ENCODE results near the gene ZFYVE27. TPM values are rescaled to one million over a fixed set of nuclear protein-coding genes. Genes with fewer than 3 reads are reported as not detected.
A peak's percentile ranks its signal among the peaks of the same experiment; 100 is the strongest.

The ZFYVE27 gene
- total and polyA plus RNA-seq, 2 of the 4 experiments (the other 2 are of a cell fraction) = 13.1 to 22.2 TPM

- Histone ChIP-seq H2BK20ac (ENCODE audit: low read depth, low read length) (no peak overlapping the region), H3K9me3 (ENCODE audit: control insufficient read depth, insufficient read depth, low read length) (no peaks in the 10 kb centered on the region), H4K91ac (ENCODE audit: insufficient read depth, low read depth, low read length) (no peak overlapping the region), H2AK5ac (ENCODE audit: low read depth, low read length) (0 out of 2 replicates have a peak overlapping the region, but pooled peaks have one; percentile 8), H3K36me3 (ENCODE audit: control insufficient read depth, insufficient read depth, low read length) (peaks cover 31% of the 10 kb centered on the region), H3K4ac (ENCODE audit: low read depth, low read length) (no peak overlapping the region), H3K4me1 (ENCODE audit: control insufficient read depth, insufficient read depth, low read length) (peaks cover 23% of the 10 kb centered on the region), H3K9me1 (ENCODE audit: insufficient read depth, low read length) (peaks cover 20% of the 10 kb centered on the region), H3K27ac (ENCODE audit: insufficient read depth, low read length) (no peak overlapping the region), H3K4me3 (ENCODE audit: insufficient read depth, low read depth, low read length) (no peak overlapping the region), H4K5ac (ENCODE audit: low read depth, low read length) (no peak overlapping the region), H3K56ac (ENCODE audit: extremely low read depth, insufficient read depth, low read length) (no peak overlapping the region), H4K8ac (ENCODE audit: low read depth in 2 of 2, low read length in 2 of 2) (no peak overlapping the region), H2AK9ac (replicated peaks; ENCODE audit: low read depth, low read length, poor library complexity) (peak overlapping the region; percentile 89), H3K14ac (replicated peaks; ENCODE audit: low read depth, low read length) (no peak overlapping the region), H3K4me2 (ENCODE audit: low read depth, low read length) (no peak overlapping the region), H3K18ac (ENCODE audit: low read depth, low read length) (no peak overlapping the region), H3K9ac (ENCODE audit: low read depth, low read length) (no peak overlapping the region), H2BK5ac (ENCODE audit: low read depth, low read length, poor library complexity, severe bottlenecking) (no peak overlapping the region), H3K79me1 (ENCODE audit: low read depth in 1 of 2, low read length in 2 of 2) (peaks cover 36 to 58% of the 10 kb centered on the region in 2 experiments), H3K27me3 (ENCODE audit: control insufficient read depth, insufficient read depth, low read length) (no peaks in the 10 kb centered on the region), H3K23ac (ENCODE audit: low read depth, low read length) (peak overlapping the region; percentile 17), H2BK15ac (ENCODE audit: low read depth, low read length) (no peak overlapping the region), H4K20me1 (ENCODE audit: insufficient read depth, low read length) (peaks cover 43% of the 10 kb centered on the region), H2AFZ (replicated peaks; ENCODE audit: low read length, poor library complexity) (no peak overlapping the region), H2BK120ac (ENCODE audit: low read depth, low read length) (no peak overlapping the region)
- intact Hi-C loops (cut with micrococcal nuclease) = no loop called here
- no peak for DNase-seq
- POLR2A ChIA-PET (ENCODE audit: unreplicated experiment) = interaction anchor here (0.6 kb wide), 1 partner anchor 10 kb away, joined by 11 read pairs; no protein-coding TSS in a partner anchor
- BruUV-seq (replicated peaks) = no TSS peak
- no peak for ATAC-seq (ENCODE audit: low read depth)
- CTCF ChIA-PET = interaction anchor here (0.6 to 1.6 kb wide), 2 partner anchors 16 to 17 kb away, joined by 4 read pairs; no protein-coding TSS in a partner anchor
- dilution Hi-C loops (cut with HindIII; ENCODE audit: low sequenced_read_pairs, unreplicated experiment) = no loop called here
- in situ Hi-C loops (cut with MboI; ENCODE audit: low sequenced_read_pairs) = no loop called here
- WGBS, 2 experiments (ENCODE audit: extremely low coverage in 2 of 2, insufficient read length in 1 of 2) = no CpG with 5 or more reads among the region's 6 CpGs
- TF ChIP-seq FOS (IDR thresholded peaks at IDR 0.05; ENCODE audit: low read depth, low read length) (no peak), NFE2L2 (IDR thresholded peaks at IDR 0.05; ENCODE audit: low read depth, low read length) (no peak), USF2 (IDR thresholded peaks at IDR 0.05; ENCODE audit: low read depth, low read length) (no peak), MAZ (IDR thresholded peaks at IDR 0.05; ENCODE audit: borderline replicate concordance, low read depth, low read length) (no peak), POLR2A (IDR thresholded peaks at IDR 0.05; ENCODE audit: low read depth, low read length) (no peak), BHLHE40 (IDR thresholded peaks at IDR 0.05; ENCODE audit: low read depth, low read length) (no peak), SMC3 (IDR thresholded peaks at IDR 0.05; ENCODE audit: low read depth, low read length) (no peak), CHD1 (IDR thresholded peaks at IDR 0.05; ENCODE audit: low read depth, low read length) (no peak), CEBPB (IDR thresholded peaks at IDR 0.05; ENCODE audit: low read depth, low read length) (no peak), RAD21 (IDR thresholded peaks at IDR 0.05; ENCODE audit: low read length) (no peak), MAFK (IDR thresholded peaks at IDR 0.05; ENCODE audit: low read depth, low read length) (no peak)
- TF ChIP-seq, protein P1, sequence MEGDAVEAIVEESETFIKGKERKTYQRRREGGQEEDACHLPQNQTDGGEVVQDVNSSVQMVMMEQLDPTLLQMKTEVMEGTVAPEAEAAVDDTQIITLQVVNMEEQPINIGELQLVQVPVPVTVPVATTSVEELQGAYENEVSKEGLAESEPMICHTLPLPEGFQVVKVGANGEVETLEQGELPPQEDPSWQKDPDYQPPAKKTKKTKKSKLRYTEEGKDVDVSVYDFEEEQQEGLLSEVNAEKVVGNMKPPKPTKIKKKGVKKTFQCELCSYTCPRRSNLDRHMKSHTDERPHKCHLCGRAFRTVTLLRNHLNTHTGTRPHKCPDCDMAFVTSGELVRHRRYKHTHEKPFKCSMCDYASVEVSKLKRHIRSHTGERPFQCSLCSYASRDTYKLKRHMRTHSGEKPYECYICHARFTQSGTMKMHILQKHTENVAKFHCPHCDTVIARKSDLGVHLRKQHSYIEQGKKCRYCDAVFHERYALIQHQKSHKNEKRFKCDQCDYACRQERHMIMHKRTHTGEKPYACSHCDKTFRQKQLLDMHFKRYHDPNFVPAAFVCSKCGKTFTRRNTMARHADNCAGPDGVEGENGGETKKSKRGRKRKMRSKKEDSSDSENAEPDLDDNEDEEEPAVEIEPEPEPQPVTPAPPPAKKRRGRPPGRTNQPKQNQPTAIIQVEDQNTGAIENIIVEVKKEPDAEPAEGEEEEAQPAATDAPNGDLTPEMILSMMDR (conservative IDR thresholded peaks at IDR 0.05; ENCODE audit: low read depth, low read length) = no peak
- TF ChIP-seq, protein P2, sequence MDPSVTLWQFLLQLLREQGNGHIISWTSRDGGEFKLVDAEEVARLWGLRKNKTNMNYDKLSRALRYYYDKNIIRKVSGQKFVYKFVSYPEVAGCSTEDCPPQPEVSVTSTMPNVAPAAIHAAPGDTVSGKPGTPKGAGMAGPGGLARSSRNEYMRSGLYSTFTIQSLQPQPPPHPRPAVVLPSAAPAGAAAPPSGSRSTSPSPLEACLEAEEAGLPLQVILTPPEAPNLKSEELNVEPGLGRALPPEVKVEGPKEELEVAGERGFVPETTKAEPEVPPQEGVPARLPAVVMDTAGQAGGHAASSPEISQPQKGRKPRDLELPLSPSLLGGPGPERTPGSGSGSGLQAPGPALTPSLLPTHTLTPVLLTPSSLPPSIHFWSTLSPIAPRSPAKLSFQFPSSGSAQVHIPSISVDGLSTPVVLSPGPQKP (IDR thresholded peaks at IDR 0.05; ENCODE audit: borderline replicate concordance, low read depth, low read length) = no peak
Measured at GRCh38 chr10:97718178-97718577, 18.8 kb upstream of the ZFYVE27 start.

Measured in IMR-90 (cell line).